OCI-LY7 (cell line): Measurements from ENCODE around the gene MPC2.

Experiments
- CTCF ChIP-seq: fragments of 200-600 bp; sonication (generic); conservative IDR thresholded peaks from 2 replicates; pipeline ENCODE4 v1.5.1; 2014; ENCODE audit warnings: mild to moderate bottlenecking, antibody characterized with exemption, low read length, moderate library complexity, mixed read lengths
- EZH2phosphoT487 ChIP-seq: fragments of 200-600 bp; sonication (generic); IDR thresholded peaks from 2 replicates; pipeline ENCODE4 v1.6.1; 2018; ENCODE audit warnings: low read depth, borderline replicate concordance, mild to moderate bottlenecking, mixed run types, antibody characterized with exemption, low read length, moderate library complexity, mixed read lengths

GRCh38 chr1:167922611-167923074 is 14.2 kb downstream of the MPC2 start:
- TF ChIP-seq CTCF (no peak), EZH2phosphoT487 (no peak)
